Astrocyte (in vitro differentiated cells and primary cell): ENCODE data around the gene HECW1. TPM values are rescaled to one million over a fixed set of nuclear protein-coding genes. Genes with fewer than 3 reads are reported as not detected.
"Not testable (repeated sequence)": the region's sequence is repeated elsewhere in the genome, so short reads cannot be mapped to it uniquely, and the experiment has no call there.

ENCODE experiments used
- DNase-seq: peaks from one replicate; pipeline ENCODE4 v3.0.0-alpha.2; 2010; ENCODE audit warnings: low read depth
- FAIRE-seq: peaks from 2 replicates; lab custom pipeline; 2011; peaks lifted over from hg19 to GRCh38; lab: Jason Lieb, UNC
- H2AFZ ChIP-seq: 2 replicates; pipeline ENCODE4 v1.6.0; 2012; ENCODE audit warnings: low read depth, low read length, inconsistent platforms
- H3K27ac ChIP-seq: 2 replicates; pipeline ENCODE4 v1.5.1; 2011; ENCODE audit warnings: low read depth, low read length, inconsistent platforms
- H3K27me3 ChIP-seq: 2 replicates; pipeline ENCODE4 v1.6.0; 2011; ENCODE audit warnings: low read length, inconsistent platforms; ENCODE audit not compliant: insufficient read depth
- H3K36me3 ChIP-seq: 2 replicates; pipeline ENCODE4 v1.5.1; 2011; ENCODE audit warnings: low read length, inconsistent platforms; ENCODE audit not compliant: insufficient read depth
- H3K4me1 ChIP-seq: 2 replicates; pipeline ENCODE4 v1.5.1; 2011; ENCODE audit warnings: low read length, inconsistent platforms; ENCODE audit not compliant: insufficient read depth
- H3K4me2 ChIP-seq: 2 replicates; pipeline ENCODE4 v1.6.0; 2012; ENCODE audit warnings: low read length, inconsistent platforms
- H3K4me3 ChIP-seq: 2 replicates; pipeline ENCODE4 v1.5.1; 2011; ENCODE audit warnings: low read depth, mild to moderate bottlenecking, low read length, inconsistent platforms; ENCODE audit not compliant: insufficient read depth
- H3K79me2 ChIP-seq: 2 replicates; pipeline ENCODE4 v1.6.0; 2012; ENCODE audit warnings: mild to moderate bottlenecking, low read length, inconsistent platforms; ENCODE audit not compliant: insufficient read depth
- H3K9ac ChIP-seq: 2 replicates; pipeline ENCODE4 v1.6.0; 2012; ENCODE audit warnings: mild to moderate bottlenecking, low read length, inconsistent platforms
- H3K9me3 ChIP-seq: 2 replicates; pipeline ENCODE4 v1.5.1; 2012; ENCODE audit warnings: low read depth, mild to moderate bottlenecking, low read length, inconsistent platforms; ENCODE audit not compliant: insufficient read depth
- H4K20me1 ChIP-seq: 2 replicates; pipeline ENCODE4 v1.6.0; 2012; ENCODE audit warnings: low read length, inconsistent platforms; ENCODE audit not compliant: insufficient read depth
- H3K27ac Mint-ChIP-seq: one replicate; pipeline ENCODE4 v1.8.0; 2021; ENCODE audit warnings: mild to moderate bottlenecking, mixed read lengths; ENCODE audit not compliant: unreplicated experiment
- H3K27me3 Mint-ChIP-seq: one replicate; pipeline ENCODE4 v1.8.0; 2021; ENCODE audit warnings: low read depth, mixed read lengths; ENCODE audit not compliant: unreplicated experiment
- H3K36me3 Mint-ChIP-seq: one replicate; pipeline ENCODE4 v1.8.0; 2021; ENCODE audit warnings: low read depth, mixed read lengths; ENCODE audit not compliant: unreplicated experiment
- H3K4me1 Mint-ChIP-seq: one replicate; pipeline ENCODE4 v1.8.0; 2021; ENCODE audit warnings: low read depth, mixed read lengths; ENCODE audit not compliant: unreplicated experiment
- H3K4me3 Mint-ChIP-seq: one replicate; pipeline ENCODE4 v1.8.0; 2021; ENCODE audit warnings: mild to moderate bottlenecking, moderate library complexity, mixed read lengths; ENCODE audit not compliant: unreplicated experiment
- H3K9me3 Mint-ChIP-seq: one replicate; pipeline ENCODE4 v1.8.0; 2021; ENCODE audit warnings: mild to moderate bottlenecking, mixed read lengths; ENCODE audit not compliant: unreplicated experiment
- CTCF ChIP-seq: IDR thresholded peaks from 2 replicates; pipeline ENCODE4 v1.5.1; 2011; ENCODE audit warnings: low read depth, mild to moderate bottlenecking, inconsistent platforms, low read length, moderate library complexity; ENCODE audit not compliant: insufficient read depth
- EZH2 ChIP-seq: IDR thresholded peaks from 2 replicates; pipeline ENCODE4 v1.6.1; 2012; ENCODE audit warnings: mild to moderate bottlenecking, low read length, inconsistent platforms; ENCODE audit not compliant: insufficient read depth
- total RNA-seq: library from RNA; stranded (reverse); gene quantifications from 2 replicates; pipeline ENCODE4 v1.2.1, GENCODE V29; 2021

The HECW1 gene
- total RNA-seq, 1 donor from 2014 or later: 3.3 TPM

GRCh38 chr7:43584195-43584586 lies 471.7 kb downstream of the HECW1 start:
- FAIRE-seq (no peak), DNase-seq (peak; percentile 71)
- H3K4me3 Mint-ChIP-seq: peak overlapping the region; percentile 94
- peak overlapping the region; percentile 86 for H3K4me2 ChIP-seq
- no peaks in the 10 kb centered on the region for H3K9me3 ChIP-seq
- peaks cover 12% of the 10 kb centered on the region for H3K4me1 Mint-ChIP-seq
- peaks cover 7% of the 10 kb centered on the region for H3K4me1 ChIP-seq
- H3K9me3 Mint-ChIP-seq: no peaks in the 10 kb centered on the region
- no peak overlapping the region for H2AFZ ChIP-seq
- H3K36me3 Mint-ChIP-seq: no peaks in the 10 kb centered on the region
- peaks cover 52% of the 10 kb centered on the region for H4K20me1 ChIP-seq
- H3K27ac Mint-ChIP-seq: peak overlapping the region; percentile 70
- no peaks in the 10 kb centered on the region for H3K36me3 ChIP-seq
- H3K4me3 ChIP-seq: peak overlapping the region; percentile 84
- H3K27me3 ChIP-seq: peaks cover 4% of the 10 kb centered on the region
- peak overlapping the region; percentile 82 for H3K27ac ChIP-seq
- peaks cover 62% of the 10 kb centered on the region for H3K79me2 ChIP-seq
- TF ChIP-seq CTCF (no peak), EZH2 (no peak)
- peak overlapping the region; percentile 93 for H3K9ac ChIP-seq
- peaks cover 6% of the 10 kb centered on the region for H3K27me3 Mint-ChIP-seq

GRCh38 chr7:43584733-43585132 lies 472.3 kb downstream of the HECW1 start:
- not testable (repeated sequence) for FAIRE-seq, H3K36me3 Mint-ChIP-seq, H3K9me3 ChIP-seq, H2AFZ ChIP-seq, H3K27me3 Mint-ChIP-seq, H3K36me3 ChIP-seq, DNase-seq, H3K4me1 ChIP-seq, H3K9me3 Mint-ChIP-seq, H3K27me3 ChIP-seq
- Histone ChIP-seq H3K9ac (peak overlapping the region; percentile 93), H3K4me3 (peak overlapping the region; percentile 84), H3K4me2 (peak overlapping the region; percentile 86), H3K79me2 (peaks cover 68% of the 10 kb centered on the region), H3K27ac (peak overlapping the region; percentile 82), H4K20me1 (peaks cover 56% of the 10 kb centered on the region)
- Mint-ChIP-seq H3K27ac (peak overlapping the region; percentile 70), H3K4me1 (peaks cover 16% of the 10 kb centered on the region), H3K4me3 (peak overlapping the region; percentile 94)

- Mint-ChIP-seq H3K27ac (no peak overlapping the region), H3K36me3 (no peaks in the 10 kb centered on the region), H3K4me1 (peaks cover 16% of the 10 kb centered on the region), H3K4me3 (peak overlapping the region; percentile 94), H3K9me3 (no peaks in the 10 kb centered on the region), H3K27me3 (peaks cover 6% of the 10 kb centered on the region)
- no peak for TF ChIP-seq EZH2
- no peak for TF ChIP-seq CTCF
- DNase-seq (peak; percentile 82), FAIRE-seq (no peak)
- no peaks in the 10 kb centered on the region for H3K9me3 ChIP-seq
- peaks cover 7% of the 10 kb centered on the region for H3K4me1 ChIP-seq
- H2AFZ ChIP-seq: no peak overlapping the region
- peak overlapping the region; percentile 82 for H3K27ac ChIP-seq
- H3K36me3 ChIP-seq: no peaks in the 10 kb centered on the region
- H3K79me2 ChIP-seq: peaks cover 75% of the 10 kb centered on the region
- peaks cover 4% of the 10 kb centered on the region for H3K27me3 ChIP-seq
- peak overlapping the region; percentile 86 for H3K4me2 ChIP-seq
- peak overlapping the region; percentile 93 for H3K9ac ChIP-seq
- H3K4me3 ChIP-seq: peak overlapping the region; percentile 84
- H4K20me1 ChIP-seq: peaks cover 63% of the 10 kb centered on the region
These were observed 473.1 kb downstream of the HECW1 start for GRCh38 chr7:43585562-43585961.
